Thymus (tissue), 11 donors: Measurements from ENCODE around the gene THAP12. TPM values are rescaled to one million over a fixed set of nuclear protein-coding genes. Genes with fewer than 3 reads are reported as not detected.

Source experiments
- DNase-seq, 9 donors: peaks; one replicate each; pipeline ENCODE4 v3.0.0-alpha.2; 2013; ENCODE audit warnings: low spot score in 9 of 9, low read depth in 6 of 9, missing footprints in 1 of 9
- H3K27ac ChIP-seq, 2 donors: one replicate each; pipeline ENCODE4 v1.5.1; 2013; ENCODE audit warnings: control low read depth in 1 of 2, low read depth in 1 of 2, low read length in 1 of 2, mild to moderate bottlenecking in 1 of 2, moderate library complexity in 1 of 2
- H3K27me3 ChIP-seq, 2 donors: one replicate each; pipeline ENCODE4 v1.5.1; 2013; ENCODE audit warnings: low read length in 1 of 2; ENCODE audit not compliant: control insufficient read depth in 2 of 2, insufficient read depth in 1 of 2
- H3K36me3 ChIP-seq, 2 donors: one replicate each; pipeline ENCODE4 v1.5.1; 2013; ENCODE audit warnings: low read length in 1 of 2, mild to moderate bottlenecking in 1 of 2, moderate library complexity in 1 of 2; ENCODE audit not compliant: control insufficient read depth in 2 of 2, insufficient read depth in 2 of 2
- H3K4me1 ChIP-seq, 2 donors: one replicate each; pipeline ENCODE4 v1.5.1; 2013; ENCODE audit warnings: low read length in 2 of 2; ENCODE audit not compliant: control insufficient read depth in 2 of 2, insufficient read depth in 2 of 2
- H3K4me3 ChIP-seq, 2 donors: one replicate each; pipeline ENCODE4 v1.5.1; 2013; ENCODE audit warnings: low read length in 2 of 2, control low read depth in 1 of 2, mild to moderate bottlenecking in 1 of 2
- H3K9me3 ChIP-seq, 2 donors: one replicate each; pipeline ENCODE4 v1.5.1; 2013; ENCODE audit warnings: low read length in 1 of 2, mild to moderate bottlenecking in 1 of 2; ENCODE audit not compliant: control insufficient read depth in 2 of 2, insufficient read depth in 1 of 2
- WGBS: extraction: QIAGEN DNeasy Blood & Tissue Kit; methylation state at CpG from one replicate; pipeline ENCODE4 v1.1.7; 2013; 5-methylcytosine and 5-hydroxymethylcytosine counted together
- polyA plus RNA-seq: library from polyadenylated mRNA; stranded (reverse); fragments of 200-250 nt; gene quantifications from one replicate; pipeline ENCODE4 v1.2.3, GENCODE V29; 2013
- total RNA-seq: library from RNA; stranded (reverse); fragments of 120-200 nt; gene quantifications from one replicate; pipeline ENCODE4 v1.2.4, GENCODE V29; 2013
- donor health status: healthy.

The THAP12 gene
- total and polyA plus RNA-seq, 2 donors: 50.7 to 69.8 TPM

DNA sequence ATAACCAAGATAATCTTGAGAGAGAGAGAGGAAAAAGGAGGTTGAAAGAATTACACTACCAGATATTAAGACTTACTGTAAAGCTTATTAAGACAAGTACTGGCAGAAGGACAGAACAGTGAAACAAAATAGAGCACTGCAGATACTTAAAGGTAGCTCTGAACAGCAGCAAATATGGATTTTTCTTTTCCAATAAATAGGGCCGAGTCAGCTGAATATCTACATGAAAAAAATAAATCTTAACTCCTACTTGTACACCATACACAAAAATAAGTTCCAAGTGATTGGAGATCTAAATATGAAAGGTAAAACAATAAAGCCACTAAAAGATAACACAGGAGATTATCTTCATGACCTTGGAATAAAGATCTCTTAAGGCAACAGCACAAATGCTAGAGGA, 12.4 kb downstream of the THAP12 start:
- no peak overlapping the region for H3K27ac ChIP-seq
- H3K27me3 ChIP-seq: no peaks in the 10 kb centered on the region
- peaks cover 0 to 3% of the 10 kb centered on the region in 2 donors for H3K4me1 ChIP-seq
- WGBS: 97% methylated on average over 1 of the region's 1 CpG
- no peak overlapping the region for H3K4me3 ChIP-seq
- no peak for DNase-seq
- H3K36me3 ChIP-seq: peaks cover 7 to 8% of the 10 kb centered on the region in 2 donors
- H3K9me3 ChIP-seq: no peaks in the 10 kb centered on the region

DNA sequence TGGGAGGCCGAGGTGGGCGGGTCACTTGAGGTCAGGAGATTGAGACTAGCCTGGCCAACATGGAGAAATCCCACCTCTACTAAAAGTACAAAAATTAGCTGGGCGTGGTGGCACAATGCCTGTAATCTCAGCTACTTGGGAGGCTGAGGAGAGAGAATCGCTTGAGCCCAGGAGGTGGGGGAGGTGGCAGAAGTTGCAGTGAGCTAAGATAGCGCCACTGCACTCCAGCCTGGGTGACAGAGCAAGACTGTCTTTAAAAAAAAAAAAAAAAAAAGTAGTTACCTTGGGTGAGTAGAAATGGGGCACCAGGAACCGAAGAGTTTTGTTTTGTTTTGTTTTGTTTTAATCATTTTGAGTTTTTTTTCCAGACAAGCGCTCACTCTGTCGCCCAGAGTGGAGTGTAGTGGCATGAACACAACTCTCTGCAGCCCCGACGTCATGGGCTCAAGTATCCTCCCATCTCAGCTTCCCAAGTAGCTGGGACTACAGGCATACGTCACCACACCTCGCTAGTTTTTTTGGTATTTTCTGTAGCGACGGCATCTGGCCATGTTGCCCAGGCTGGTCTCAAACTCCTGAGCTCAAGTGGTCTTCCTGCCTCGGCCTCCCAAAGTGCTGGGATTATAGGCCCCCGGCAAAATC, 15.8 kb downstream of the THAP12 start:
- Histone ChIP-seq H3K36me3 (peaks cover 7 to 12% of the 10 kb centered on the region in 2 donors), H3K4me3 (no peak overlapping the region), H3K27me3 (no peaks in the 10 kb centered on the region), H3K4me1 (no peaks in the 10 kb centered on the region), H3K9me3 (no peaks in the 10 kb centered on the region), H3K27ac (no peak overlapping the region)
- no peak for DNase-seq
- WGBS: 98% methylated on average over 16 of the region's 16 CpGs

- DNase-seq: no peak
- Histone ChIP-seq H3K4me1 (no peaks in the 10 kb centered on the region), H3K27me3 (no peaks in the 10 kb centered on the region), H3K9me3 (no peaks in the 10 kb centered on the region), H3K4me3 (no peak overlapping the region), H3K27ac (no peak overlapping the region), H3K36me3 (peaks cover 7 to 12% of the 10 kb centered on the region in 2 donors)
- WGBS: 99% methylated on average over 7 of the region's 7 CpGs
Measured at GRCh38 chr11:76362716-76363115, 18.2 kb downstream of the THAP12 start.

DNA sequence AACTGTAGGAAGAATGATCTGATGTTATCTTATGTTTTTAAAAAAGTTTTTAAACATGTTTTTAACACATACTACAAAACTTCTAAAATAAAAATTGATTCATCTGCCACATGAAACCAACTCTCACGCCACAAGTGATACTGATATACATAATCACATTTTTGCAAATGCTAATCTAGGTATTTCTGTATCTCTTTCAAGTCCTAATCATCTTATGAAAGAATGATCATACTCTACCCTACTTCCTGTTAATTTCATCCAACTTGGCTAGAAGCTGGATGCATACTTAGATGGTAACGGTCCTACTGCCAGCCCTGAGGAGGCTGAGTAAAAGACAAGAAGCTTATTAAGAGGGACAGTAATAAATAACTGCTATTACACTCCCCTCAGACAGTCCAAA, 19.2 kb downstream of the THAP12 start:
- Histone ChIP-seq H3K9me3 (no peaks in the 10 kb centered on the region), H3K27me3 (no peaks in the 10 kb centered on the region), H3K27ac (no peak overlapping the region), H3K4me3 (no peak overlapping the region), H3K4me1 (no peaks in the 10 kb centered on the region), H3K36me3 (peaks cover 7 to 15% of the 10 kb centered on the region in 2 donors)
- no peak for DNase-seq
- 88% methylated on average over 2 of the region's 2 CpGs for WGBS

GRCh38 chr11:76361374-76361773, 19.6 kb downstream of the THAP12 start:
- no peaks in the 10 kb centered on the region for H3K9me3 ChIP-seq
- H3K27me3 ChIP-seq: no peaks in the 10 kb centered on the region
- no peaks in the 10 kb centered on the region for H3K4me1 ChIP-seq
- peaks cover 7 to 16% of the 10 kb centered on the region in 2 donors for H3K36me3 ChIP-seq
- H3K4me3 ChIP-seq: no peak overlapping the region
- no peak for DNase-seq
- no peak overlapping the region for H3K27ac ChIP-seq

DNA sequence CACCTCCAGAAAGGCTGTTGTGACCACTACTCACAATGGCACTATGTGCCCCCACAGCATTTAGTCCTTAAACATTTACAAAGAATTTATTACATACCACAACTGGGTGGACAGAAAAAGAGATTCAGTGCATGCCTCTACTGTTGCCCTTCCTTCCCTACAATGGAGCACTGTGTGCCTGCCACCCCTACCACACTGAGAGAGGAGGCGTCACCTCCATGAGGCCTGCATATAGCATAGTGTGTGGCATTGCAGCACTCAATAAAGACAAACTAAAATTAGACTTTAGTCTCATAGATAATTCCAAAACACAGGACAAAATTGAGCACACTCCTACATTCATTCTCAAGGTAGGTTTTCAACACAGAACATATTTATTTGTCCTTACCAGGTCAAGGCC, 25.8 kb downstream of the THAP12 start:
- Histone ChIP-seq H3K36me3 (peaks cover 21 to 38% of the 10 kb centered on the region in 2 donors), H3K9me3 (peaks cover 4 to 7% of the 10 kb centered on the region in 2 donors), H3K27me3 (no peaks in the 10 kb centered on the region), H3K4me3 (no peak overlapping the region), H3K4me1 (no peaks in the 10 kb centered on the region), H3K27ac (no peak overlapping the region)
- WGBS: 96% methylated on average over 1 of the region's 1 CpG
- no peak for DNase-seq

DNA sequence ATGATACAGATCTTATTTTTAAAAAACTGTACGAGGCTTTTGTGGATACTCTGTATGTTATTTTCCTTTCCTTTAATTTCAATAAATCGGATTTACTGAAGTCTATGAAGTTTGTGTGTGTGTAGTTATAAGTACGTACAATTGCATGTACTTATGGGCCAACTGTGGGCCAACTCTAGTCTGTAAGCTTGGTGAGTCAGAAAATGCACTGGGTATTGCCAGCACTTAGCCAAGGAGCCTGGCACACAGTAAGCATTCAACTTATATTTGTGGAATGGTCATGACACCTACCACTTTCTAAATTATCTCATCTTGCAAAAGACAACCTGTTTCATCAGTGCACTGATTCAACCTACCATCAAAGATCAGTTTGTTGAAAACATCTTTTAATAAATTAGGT, 32.6 kb downstream of the THAP12 start:
- H3K27ac ChIP-seq: no peak overlapping the region
- no peak for DNase-seq
- no peaks in the 10 kb centered on the region for H3K27me3 ChIP-seq
- no peaks in the 10 kb centered on the region for H3K4me1 ChIP-seq
- H3K36me3 ChIP-seq: peaks cover 7 to 8% of the 10 kb centered on the region in 2 donors
- H3K9me3 ChIP-seq: no peaks in the 10 kb centered on the region
- 96% methylated on average over 3 of the region's 3 CpGs for WGBS
- no peak overlapping the region for H3K4me3 ChIP-seq

GRCh38 chr11:76347466-76347865, 33.5 kb downstream of the THAP12 start:
- 70% methylated on average over 2 of the region's 2 CpGs for WGBS
- Histone ChIP-seq H3K36me3 (peaks cover 2 to 5% of the 10 kb centered on the region in 2 donors), H3K4me3 (no peak overlapping the region), H3K27me3 (no peaks in the 10 kb centered on the region), H3K27ac (no peak overlapping the region), H3K9me3 (no peaks in the 10 kb centered on the region), H3K4me1 (no peaks in the 10 kb centered on the region)
- no peak for DNase-seq

DNA sequence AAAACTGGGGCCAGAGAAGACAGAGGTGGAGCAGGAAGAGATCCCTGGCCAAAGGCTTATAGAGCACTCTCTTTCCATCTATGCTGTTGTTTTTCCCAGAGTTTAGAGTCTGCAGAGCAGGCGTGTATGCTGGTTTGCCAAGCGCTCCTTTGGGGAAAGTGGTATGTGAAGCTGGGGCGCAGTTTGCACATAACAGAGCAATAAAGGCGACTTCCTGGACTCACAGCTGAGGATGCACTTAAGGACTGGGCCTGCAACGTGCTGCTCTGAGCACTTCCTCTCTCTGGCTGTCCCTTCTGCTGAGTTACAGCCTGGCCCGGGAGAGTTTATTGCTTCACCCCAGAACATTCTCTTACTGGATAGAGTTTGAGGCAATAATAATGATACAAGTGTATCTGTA, 41.7 kb downstream of the THAP12 start:
- Histone ChIP-seq H3K4me1 (peaks cover 7 to 17% of the 10 kb centered on the region in 2 donors), H3K4me3 (no peak overlapping the region), H3K27me3 (no peaks in the 10 kb centered on the region), H3K9me3 (peaks cover 0 to 10% of the 10 kb centered on the region in 2 donors), H3K27ac (peak overlapping the region in 1 of 2 donors; percentile 32), H3K36me3 (no peaks in the 10 kb centered on the region)
- peak in 5 of 9 donors; percentile 4 to 41 (median 15) for DNase-seq
- WGBS: 35% methylated on average over 6 of the region's 6 CpGs
